Measurements from ENCODE around the gene PCGF2.
"Not testable (repeated sequence)": the region's sequence is repeated elsewhere in the genome, so short reads cannot be mapped to it uniquely, and the experiment has no call there.

PCGF2 gene

DNA sequence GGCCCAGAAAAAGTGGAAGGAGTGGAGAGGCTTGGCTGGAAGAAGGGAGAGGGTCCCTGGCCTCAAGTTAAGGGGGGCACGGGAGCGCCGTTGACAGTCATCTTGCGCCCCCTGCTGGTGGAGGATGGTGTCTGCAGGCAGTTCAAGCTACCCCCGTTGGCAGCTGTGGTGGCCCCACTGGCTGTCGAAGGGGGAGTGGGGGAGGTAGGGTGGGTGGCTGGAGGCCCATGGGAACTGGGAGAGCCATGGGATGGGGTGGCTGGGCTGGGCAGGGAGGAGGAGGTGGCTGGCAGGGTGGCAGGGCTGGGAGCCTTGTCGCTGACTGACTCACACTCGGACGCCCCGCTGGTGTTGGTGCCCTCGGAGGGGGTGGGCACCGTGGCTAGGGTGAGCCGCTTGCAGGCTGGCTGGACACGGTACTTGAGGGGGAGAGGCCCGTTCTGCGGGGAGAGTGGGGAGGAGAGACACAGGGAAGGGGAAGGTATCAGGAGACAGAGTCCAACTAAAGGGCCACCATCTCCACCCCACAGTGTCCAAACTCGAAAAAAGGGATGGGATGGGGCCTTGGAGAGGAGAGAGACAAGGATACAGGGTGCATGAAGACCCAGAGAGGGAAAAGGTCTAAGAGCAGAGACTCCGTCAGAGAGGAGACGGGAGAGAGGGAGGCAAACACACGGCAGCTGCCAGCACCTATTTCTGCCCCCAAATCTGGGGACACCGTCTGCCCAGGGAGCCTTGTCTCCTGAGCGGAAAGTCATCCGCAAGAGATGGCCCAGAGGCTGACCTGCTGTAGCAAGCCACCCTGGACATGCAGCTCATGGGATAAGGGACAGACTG lies 12.8 kb downstream of the PCGF2 start:
- peak; percentile 59 for DNase-seq (ENCODE audit: low read depth, low spot score)

DNA sequence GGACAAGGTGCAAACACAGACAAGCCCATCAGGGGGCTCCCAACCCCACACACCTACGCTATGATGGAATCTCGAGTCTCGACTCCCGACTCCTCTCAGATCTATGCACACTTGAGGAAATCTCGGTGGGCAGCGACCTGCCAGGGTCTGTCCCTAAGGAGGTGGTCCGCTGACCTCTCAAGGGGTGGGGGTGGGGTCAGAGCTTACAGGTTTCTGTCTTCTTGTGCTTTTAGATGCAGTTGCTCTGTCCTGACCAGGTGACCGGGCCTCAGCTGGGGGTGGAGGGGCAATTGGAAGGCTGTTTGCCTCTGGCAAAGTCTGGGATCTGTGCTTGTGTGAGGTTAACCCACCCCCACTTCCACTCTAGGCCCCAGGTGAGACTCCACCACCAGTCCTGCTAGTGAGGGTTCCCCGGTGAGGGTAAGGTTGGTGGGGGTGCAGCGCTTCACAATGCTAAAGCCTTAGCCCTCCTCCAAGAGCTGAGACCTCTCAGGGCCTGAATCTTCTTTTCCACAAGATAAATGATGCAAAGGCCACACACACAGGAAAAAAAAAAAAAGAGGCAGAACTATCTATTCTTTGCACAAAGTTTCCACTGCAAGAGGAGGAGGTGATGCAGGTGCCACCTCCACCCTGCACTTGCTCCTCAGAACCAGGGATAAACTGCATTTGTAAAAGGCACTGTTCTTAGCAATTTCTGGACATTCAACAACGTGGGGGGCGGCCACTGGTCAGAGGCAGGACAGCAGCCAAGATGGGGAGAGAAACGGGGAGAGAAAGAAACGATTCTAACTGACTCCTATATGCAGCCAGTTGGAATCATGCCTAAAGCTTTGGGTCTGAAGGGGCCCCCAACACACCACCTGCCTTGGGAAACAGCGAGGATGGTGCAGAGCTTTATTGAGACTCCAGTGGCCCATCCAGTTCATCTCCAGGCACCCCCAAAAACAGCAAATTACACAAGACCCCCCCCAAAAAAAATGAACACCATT lies 13.9 kb downstream of the PCGF2 start:
- DNase-seq (ENCODE audit: low read depth, low spot score), result peak; percentile 49

DNA sequence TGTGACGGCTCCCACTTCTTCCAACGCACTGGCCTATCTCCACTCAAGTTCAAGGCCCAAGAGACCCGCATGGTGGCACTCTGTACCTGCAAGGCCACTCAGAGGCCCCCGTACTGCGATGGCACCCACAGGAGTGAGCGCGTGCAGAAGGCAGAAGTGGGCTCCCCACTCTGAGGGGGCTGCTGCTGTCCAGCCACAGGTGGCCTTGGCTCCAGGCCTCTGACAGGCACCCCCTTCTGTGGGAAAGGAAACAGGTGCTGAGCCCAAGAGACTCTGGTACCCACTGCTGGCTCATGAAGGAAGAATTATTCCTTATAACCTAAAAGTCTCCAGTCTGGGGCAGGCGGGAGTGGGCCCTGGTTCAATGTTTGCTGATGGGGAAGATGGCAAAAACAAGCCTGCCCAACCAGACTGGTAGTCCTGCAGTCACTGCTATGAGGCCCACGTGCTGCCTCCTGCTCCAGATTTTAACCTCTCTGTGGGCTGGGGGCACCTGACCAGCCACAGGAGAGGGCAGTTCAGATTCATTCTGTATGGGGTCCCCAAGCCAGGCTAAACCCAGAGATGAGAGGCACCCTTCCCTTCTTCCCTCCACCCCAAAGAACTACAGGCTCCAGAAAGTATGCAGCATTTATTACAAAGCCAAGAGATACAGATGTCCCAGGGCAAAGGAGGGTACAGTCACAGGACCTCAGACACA lies 14.7 kb downstream of the PCGF2 start:
- no peak for DNase-seq (ENCODE audit: low read depth, low spot score)

DNA sequence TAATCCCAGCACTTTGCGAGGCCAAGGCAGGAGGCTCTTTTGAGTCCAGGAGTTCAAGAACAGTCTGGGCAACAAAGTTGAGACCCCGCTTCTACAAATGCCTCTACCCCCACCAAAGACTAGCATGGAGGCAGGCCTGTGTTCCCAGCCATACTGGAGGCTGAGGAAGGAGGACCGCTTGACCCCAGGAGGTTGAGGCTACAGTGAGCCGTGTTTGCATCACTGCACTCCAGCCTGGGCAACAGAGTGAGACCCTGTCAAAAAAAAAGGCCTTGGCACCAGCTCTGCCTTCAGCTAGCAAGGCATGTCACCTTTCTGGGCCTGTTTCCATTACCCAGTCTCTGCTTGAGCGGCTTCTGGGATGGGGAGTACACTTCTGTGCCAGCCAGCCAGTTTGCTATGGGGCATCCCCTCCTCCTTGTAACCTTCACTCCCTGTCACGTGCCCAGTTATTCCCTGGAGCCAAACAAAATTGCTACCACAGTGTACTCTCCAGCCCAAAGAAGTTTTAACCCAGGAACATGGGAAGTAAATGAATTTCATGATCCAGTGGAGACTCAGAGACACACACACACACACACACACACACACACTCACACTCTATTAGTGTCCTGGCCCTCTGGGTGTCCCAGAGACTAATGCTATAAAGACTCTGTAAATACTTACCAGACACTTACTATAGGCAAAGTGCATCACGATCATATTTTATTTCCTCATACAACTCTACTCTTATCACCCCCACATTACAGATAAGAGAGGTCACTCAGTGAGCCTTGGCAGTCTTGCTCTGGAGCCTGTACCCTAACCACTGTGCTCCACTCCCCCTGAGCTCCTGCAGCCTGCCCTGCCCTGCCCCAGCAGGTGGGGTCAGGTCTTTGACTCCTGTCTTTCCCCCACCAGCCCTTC lies 15.5 kb downstream of the PCGF2 start:
- DNase-seq (ENCODE audit: low read depth, low spot score), result no peak

DNA sequence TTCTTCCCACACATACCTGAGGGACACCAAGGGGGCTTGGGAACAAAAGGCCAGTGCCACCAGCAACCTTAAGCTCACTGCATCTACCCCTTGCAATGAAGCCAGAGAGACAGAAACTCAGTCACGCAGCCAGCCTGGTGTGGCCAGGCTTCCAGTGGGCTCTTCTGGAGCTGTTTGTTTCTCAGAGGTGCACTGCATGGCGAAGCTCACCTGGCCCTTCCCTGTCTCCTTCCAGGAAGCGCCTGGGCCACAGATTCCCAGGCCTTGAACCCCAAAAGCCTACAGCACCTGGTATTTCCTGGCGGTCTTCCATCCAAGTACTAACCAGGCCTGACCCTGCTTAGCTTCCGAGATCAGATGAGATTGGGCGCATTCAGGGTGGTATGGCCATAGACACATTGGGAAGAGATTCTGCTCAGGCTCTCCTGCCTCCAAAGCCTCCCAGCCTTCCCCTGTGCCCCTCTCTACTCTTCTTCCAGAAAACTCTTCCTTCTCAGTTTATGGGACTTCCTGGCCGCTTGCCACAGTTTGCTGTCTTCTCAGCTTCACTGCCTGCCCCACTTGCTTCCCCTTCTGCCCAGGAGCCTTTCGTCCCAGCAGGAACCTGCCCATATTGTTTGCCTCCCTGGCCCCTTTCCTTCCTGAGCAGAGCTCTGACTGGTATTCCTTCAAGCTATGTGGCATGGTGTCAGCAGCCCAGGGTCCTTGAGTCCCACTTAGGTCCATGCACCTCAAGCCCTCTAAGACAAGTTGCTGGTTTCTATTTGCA lies 16.4 kb downstream of the PCGF2 start:
- DNase-seq (ENCODE audit: low read depth, low spot score), result no peak

DNA sequence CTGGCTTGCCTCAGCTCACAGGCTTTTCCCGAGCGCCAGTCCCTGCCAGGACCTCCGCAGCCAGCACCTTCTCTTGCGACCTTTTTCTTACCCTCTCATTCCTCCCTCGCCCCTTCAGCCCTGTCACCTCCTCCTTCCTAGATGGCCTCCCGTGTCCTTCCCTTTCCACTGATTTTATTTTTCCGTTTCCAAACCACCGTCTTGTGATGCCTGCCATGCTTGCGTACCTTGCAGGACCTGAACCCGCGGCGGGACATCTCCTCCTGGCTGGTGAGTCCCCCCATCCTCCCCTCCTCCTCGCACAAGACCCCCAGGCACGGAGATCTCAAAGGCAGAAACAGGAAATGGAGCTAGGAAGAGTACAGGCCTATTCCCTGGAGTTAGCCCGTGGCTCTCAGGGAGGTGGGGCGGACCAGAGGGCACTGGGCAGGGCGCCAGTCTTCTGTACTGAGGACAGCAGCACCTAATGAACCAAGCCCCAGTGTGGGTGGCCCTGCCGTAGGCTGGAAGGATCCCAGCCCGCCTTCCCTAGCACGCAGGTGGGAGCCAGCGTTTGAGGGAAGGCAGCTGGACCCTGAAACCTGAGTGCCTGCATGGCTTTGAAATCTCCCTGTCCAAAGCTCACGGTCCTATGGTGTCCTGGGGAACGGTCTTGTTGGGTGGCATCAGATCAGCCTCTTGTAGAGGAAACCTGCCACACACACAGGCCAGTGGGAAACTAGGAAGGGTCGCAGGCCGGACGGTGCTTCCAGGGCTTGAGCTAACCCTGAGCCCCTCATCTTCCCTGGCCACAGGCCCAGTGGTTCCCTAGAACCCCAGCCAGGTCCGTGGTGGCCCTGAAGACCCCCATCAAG lies 17.4 kb downstream of the PCGF2 start:
- DNase-seq (ENCODE audit: low read depth, low spot score), result peak; percentile 70

DNA sequence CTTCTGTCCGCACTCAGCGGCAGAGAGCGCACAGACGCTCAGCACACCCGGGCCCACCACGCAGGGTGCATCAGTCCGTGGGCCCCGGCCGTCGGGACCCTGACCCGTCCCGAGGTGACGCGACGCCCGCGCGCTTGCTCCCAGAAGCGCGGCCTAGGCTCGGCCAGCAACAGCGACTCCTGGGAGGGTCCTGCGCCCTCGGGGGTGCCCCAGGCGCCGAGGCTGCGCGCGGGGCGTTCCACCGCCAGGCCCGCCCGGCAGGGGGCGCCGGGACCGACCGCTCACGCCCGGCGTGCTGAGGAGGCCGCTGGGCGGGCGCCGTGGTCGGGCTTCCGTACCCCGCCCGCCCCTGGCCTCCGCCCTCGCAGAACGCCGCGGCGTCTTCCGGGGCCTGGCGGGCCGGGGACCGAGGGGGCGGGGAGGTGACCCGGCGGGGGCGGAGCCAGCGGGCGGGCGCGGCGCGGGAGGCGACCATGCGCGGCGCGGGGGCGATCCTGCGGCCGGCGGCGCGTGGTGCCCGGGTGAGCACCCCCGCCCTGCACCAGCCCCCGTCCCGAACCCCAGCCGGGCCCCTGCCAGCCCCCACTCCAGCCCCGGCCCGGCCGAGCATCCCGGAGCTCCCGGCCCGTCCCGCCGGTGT lies 18.1 kb downstream of the PCGF2 start, which contains the start of gene CISD3:
CISD3 (plus strand) TSS at position 456 of the 640 bp plus-strand sequence; CDS start at position 474, 18 bp downstream.
- peak; percentile 86 for DNase-seq (ENCODE audit: low read depth, low spot score)

DNA sequence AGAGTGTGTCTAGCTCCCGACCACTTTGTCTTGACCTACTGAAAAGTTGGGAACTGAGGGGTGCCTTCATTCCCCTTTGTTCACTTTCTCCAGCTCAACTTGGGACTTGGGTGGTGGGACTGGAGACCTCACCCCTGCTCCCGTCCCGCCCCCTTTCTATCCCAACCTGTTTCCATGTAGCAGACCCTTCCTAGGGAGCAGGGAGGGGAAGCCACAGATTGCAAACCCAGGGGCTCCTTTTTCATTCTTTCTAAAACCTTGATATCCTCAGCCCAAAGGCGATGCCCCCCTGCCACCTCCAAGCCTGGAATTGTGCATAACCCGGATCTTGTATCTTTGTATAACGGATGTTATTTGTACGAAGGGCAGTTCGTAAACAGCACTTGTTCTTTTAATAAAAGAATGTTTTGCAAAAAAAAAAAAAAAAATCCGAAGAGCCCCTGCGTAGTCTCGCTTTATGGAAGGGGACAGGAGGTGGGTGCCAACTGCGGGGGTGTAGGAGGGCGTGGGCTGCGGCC lies 18.7 kb downstream of the PCGF2 start:
- no peak for DNase-seq (ENCODE audit: low read depth, low spot score)

DNA sequence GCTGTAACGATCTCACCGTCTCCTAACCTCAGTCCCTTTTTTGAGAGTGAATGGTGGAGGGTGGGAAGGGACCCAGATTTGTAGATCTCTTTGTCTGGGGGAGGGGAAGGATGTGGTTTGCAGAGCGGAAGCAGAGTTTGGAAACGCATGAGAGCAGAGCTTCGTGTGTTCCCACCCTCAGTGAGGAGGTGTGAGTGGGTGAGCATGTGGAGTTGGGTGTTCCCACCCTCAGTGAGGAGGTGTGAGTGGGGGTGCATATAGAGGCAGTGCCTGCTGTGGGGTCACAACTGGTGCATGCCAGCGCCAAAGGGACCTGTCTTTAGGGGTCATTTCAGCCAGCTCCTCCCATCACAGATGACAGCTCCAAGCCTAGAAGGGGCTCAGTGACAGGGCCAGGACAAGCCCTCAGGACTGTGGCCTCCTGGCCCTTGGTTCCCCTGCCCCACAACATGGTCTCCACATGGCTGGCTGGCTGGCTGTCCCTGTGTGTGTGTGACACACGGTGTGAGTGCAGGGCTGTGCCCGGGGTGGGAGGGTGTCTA lies 19.8 kb downstream of the PCGF2 start:
- DNase-seq (ENCODE audit: low read depth, low spot score), result no peak

DNA sequence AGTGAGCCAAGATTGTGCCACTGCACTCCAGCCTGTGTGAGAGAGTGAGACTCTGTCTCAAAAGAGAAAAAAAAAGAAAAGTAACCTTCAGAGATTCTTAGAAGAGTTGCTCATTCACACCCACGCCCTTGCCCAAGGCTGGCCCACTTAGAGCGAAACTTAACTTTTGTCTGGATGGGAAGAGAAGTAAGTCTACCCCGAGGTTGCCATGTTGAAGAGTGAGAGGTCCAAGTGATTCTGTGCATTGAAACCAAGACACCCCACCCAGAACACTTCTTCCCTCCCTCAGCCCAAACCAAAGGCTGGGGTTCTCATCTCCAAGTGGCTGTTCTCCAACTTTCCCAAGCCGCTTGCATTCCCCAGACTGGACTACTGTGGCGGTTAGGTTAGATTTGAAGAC lies 20.4 kb downstream of the PCGF2 start:
- DNase-seq (ENCODE audit: low read depth, low spot score), result no peak

DNA sequence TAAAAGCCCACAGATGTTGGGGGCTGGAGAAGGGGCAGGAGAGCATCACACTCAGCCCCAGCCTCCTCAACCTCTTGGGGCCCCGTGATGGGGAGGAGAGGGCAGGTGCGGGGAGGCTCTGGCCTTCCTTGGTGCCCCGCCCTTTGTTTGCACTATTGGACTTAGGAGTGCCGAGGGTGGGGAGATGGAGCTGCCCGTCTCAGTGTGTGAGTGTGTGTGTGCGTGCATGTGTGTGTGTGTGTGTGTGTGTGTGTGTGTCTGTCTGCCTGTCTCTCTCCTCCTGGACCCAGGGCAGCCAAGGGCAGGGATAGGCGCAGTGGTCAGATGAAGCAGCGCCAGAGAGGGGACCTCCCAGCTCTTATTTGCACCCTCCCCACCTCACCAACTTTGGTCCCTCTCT lies 22.0 kb downstream of the PCGF2 start:
- not testable (repeated sequence) for DNase-seq (ENCODE audit: low read depth, low spot score)

DNA sequence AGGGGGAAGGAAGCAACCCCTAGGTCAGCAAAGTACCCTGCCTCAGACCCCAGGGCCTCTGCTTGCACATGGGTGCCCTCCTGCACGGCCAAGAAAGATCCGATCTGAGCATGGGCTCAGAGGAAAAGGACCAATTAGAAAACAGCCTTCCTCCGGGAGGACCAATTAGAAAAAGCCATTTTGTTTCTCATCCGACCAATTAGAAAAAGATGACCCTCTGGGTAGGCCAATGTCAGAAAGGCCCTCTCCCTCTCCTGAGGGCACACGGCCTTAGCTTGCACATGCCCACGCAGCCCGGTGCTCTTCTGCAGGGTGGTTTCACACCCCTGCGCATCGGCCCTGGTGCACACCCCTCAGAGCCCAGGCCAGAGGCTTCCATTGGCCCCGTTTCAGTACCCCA lies 23.1 kb downstream of the PCGF2 start:
- DNase-seq (ENCODE audit: low read depth, low spot score), result no peak

DNA sequence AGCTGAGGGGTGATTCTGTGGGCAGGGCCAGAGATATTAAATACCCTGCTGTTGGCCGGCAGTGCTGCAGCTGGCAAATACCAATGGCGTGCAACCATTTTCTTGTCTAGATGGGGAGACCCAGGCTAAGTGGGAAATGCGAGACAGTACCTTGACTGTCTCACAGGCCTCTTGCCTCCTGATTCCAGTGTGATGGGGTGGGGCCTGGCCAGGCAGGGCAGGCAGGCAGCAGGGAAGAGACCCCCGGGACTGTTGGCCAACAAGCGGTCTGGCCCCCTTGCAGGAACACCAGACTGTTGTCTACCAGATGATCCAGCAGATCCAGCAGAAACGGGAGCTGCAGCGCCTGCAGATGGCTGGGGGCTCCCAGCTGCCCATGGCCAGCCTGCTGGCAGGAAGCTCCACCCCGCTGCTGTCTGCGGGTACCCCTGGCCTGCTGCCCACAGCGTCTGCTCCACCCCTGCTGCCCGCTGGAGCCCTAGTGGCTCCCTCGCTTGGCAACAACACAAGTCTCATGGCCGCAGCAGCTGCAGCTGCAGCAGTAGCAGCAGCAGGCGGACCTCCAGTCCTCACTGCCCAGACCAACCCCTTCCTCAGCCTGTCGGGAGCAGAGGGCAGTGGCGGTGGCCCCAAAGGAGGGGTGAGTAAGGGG lies 23.7 kb downstream of the PCGF2 start:
- DNase-seq (ENCODE audit: low read depth, low spot score), result no peak

DNA sequence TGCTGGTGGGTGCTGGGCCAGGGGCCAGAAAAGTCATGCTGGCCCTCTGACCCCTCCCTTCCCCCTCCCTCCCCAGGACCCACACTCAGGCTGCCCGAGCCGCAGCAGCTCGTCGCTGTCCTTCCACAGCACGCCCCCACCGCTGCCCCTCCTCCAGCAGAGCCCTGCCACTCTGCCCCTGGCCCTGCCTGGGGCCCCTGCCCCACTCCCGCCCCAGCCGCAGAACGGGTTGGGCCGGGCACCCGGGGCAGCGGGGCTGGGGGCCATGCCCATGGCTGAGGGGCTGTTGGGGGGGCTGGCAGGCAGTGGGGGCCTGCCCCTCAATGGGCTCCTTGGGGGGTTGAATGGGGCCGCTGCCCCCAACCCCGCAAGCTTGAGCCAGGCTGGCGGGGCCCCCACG lies 26.3 kb downstream of the PCGF2 start:
- no peak for DNase-seq (ENCODE audit: low read depth, low spot score)

DNA sequence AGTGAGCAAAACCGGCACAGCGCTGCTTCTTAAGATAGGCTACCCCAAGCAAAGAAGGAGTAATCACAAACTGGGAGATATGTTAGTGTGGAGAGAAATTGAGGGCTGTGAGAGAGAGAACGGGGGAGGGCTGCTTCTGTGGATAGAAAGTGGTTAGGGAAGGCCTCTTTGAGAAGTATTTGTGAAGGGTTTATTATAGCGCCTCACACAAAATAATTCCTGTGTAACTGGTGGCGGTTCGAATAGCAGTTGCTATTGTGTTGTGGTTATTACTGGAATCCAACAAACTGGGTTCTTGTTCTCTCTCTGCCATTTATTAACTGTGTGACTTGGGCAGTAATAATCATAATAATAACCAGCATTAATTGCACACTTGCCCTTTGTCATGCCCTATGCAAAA lies 27.2 kb downstream of the PCGF2 start:
- no peak for DNase-seq (ENCODE audit: low read depth, low spot score)

DNA sequence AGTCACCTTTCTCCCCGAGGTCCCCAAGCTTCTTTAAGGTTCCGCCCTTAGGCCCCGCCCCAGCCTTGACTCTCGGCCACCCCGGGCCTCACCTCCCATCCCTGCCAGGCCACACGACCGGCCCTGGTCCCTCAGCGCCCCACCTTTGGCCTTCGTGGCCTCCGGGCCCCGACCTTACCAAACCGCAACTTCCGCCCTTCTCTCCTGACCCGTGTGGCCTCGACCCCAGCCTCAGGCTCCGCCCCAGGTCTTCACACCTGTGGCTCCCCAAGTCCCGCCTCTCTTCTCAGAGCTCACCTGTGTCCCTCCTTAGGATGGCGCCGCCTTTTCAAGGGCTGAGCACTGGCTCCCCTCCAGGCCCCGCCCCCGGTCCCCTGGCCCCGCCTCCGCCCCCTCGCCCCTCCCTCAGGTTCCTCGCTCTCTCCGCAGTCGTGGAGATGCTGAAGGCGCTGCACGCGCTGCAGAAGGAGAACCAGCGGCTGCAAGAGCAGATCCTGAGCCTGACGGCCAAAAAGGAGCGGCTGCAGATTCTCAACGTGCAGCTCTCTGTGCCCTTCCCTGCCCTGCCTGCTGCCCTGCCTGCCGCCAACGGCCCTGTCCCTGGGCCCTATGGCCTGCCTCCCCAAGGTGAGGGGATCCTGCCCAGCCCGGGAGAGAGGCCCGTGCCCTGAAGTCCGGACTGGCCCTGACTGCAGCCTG lies 28.0 kb downstream of the PCGF2 start:
- DNase-seq (ENCODE audit: low read depth, low spot score), result peak; percentile 58

Measured in ELF-1 (cell line).